Kidney (tissue), 14 donors: Measurements from ENCODE around the gene S100A6. TPM values are rescaled to one million over a fixed set of nuclear protein-coding genes. Genes with fewer than 3 reads are reported as not detected.

ENCODE experiments used
- DNase-seq, 5 donors: peaks; one replicate each; pipeline ENCODE4 v3.0.0-alpha.2; 2013 to 2020
- FAIRE-seq: peaks from 2 replicates; lab custom pipeline; 2012; peaks lifted over from hg19 to GRCh38; lab: Jason Lieb, UNC
- H3K27ac ChIP-seq, 2 donors: one replicate each; pipeline ENCODE4 v1.7.0; 2013; ENCODE audit warnings: low read depth in 2 of 2, low read length in 2 of 2, inconsistent platforms in 1 of 2
- H3K27me3 ChIP-seq: one replicate; pipeline ENCODE4 v1.7.1; 2013; ENCODE audit warnings: low read length, inconsistent platforms; ENCODE audit not compliant: control insufficient read depth, insufficient read depth
- H3K36me3 ChIP-seq, 3 donors: one replicate each; pipeline versions ENCODE4 v1.7.0 to v1.7.1; 2013; ENCODE audit warnings: low read length in 3 of 3, control low read depth in 1 of 3, inconsistent platforms in 1 of 3; ENCODE audit not compliant: insufficient read depth in 3 of 3, control insufficient read depth in 2 of 3
- H3K4me1 ChIP-seq, 3 donors: one replicate each; pipeline versions ENCODE4 v1.7.0 to v1.7.1; 2013; ENCODE audit warnings: low read length in 3 of 3, inconsistent platforms in 1 of 3, low read depth in 1 of 3; ENCODE audit not compliant: control insufficient read depth in 2 of 3, insufficient read depth in 2 of 3
- H3K4me3 ChIP-seq, 3 donors: one replicate each; pipeline versions ENCODE4 v1.7.0 to v1.8.1; 2013; ENCODE audit warnings: low read length in 3 of 3, control low read depth in 1 of 3, inconsistent platforms in 1 of 3
- H3K9ac ChIP-seq, 3 donors: one replicate each; pipeline versions ENCODE4 v1.7.0 to v1.7.1; 2013; ENCODE audit warnings: low read length in 3 of 3, control low read depth in 1 of 3, inconsistent platforms in 1 of 3
- H3K9me3 ChIP-seq, 3 donors: one replicate each; pipeline versions ENCODE4 v1.7.0 to v1.7.1; 2013; ENCODE audit warnings: low read length in 3 of 3, control low read depth in 1 of 3, inconsistent platforms in 1 of 3; ENCODE audit not compliant: control insufficient read depth in 2 of 3, insufficient read depth in 1 of 3
- CTCF ChIP-seq: IDR thresholded peaks from 3 replicates; pipeline ENCODE4 v1.5.1; 2012; ENCODE audit warnings: mild to moderate bottlenecking, moderate library complexity, borderline replicate concordance; ENCODE audit not compliant: insufficient read depth; ENCODE audit errors: extremely low read depth
- intact Hi-C: fragments of 100-400 bp; cut with DNase I; formaldehyde crosslinking; loops from one replicate; pipeline ENCODE4 v1.11.1; 2022
- polyA plus RNA-seq: library from polyadenylated mRNA; stranded (reverse); fragments of 350-450 nt; fragmentation: Illumina TruSeq; extraction: RNeasy Lipid Tissue Mini Kit (QIAGEN cat#74804); gene quantifications from one replicate; pipeline ENCODE4 v1.2.3, GENCODE V29; 2014; ENCODE audit warnings: low read depth, low replicate concordance; ENCODE audit not compliant: insufficient read depth
- total RNA-seq: library from RNA; stranded (reverse); fragmentation: NEBNext Ultra II Directional; extraction: Animal tissue kit (Norgen Biotek cat#: 25700); gene quantifications from one replicate; pipeline ENCODE4 v1.2.1, GENCODE V29; 2021
- donor health status: control.
- donor health status: control.
- donor health status: control.
- donor health status: control.
- donor health status: control.
- donor health status: DM: yes; HTN: yes; CAD: no.
- donor health status: Normal renal cell carcinoma (clear cell type).

S100A6 gene
- total and polyA plus RNA-seq, 2 donors from 2014 or later: 1,542 to 1,580 TPM

- Histone ChIP-seq H3K4me1 (peaks cover 0 to 3% (median 0%) of the 10 kb centered on the region in 3 donors), H3K27ac (no peak overlapping the region), H3K27me3 (no peaks in the 10 kb centered on the region), H3K4me3 (no peak overlapping the region), H3K9me3 (no peaks in the 10 kb centered on the region), H3K36me3 (no peaks in the 10 kb centered on the region), H3K9ac (no peak overlapping the region)
- no peak for TF ChIP-seq CTCF
- FAIRE-seq (no peak), DNase-seq (no peak)
- intact Hi-C loops: loop anchor here (5.0 kb wide), 1 partner anchor 54 kb away; the partner anchor contains the start of gene S100A2
Measured at GRCh38 chr1:153513023-153513422, 22.8 kb downstream of the S100A6 start.

- H3K27me3 ChIP-seq: no peaks in the 10 kb centered on the region
- H3K36me3 ChIP-seq: no peaks in the 10 kb centered on the region
- H3K4me1 ChIP-seq: peaks cover 0 to 5% (median 0%) of the 10 kb centered on the region in 3 donors
- H3K4me3 ChIP-seq: no peak overlapping the region
- TF ChIP-seq CTCF: peak; percentile 92
- H3K27ac ChIP-seq: no peak overlapping the region
- H3K9ac ChIP-seq: no peak overlapping the region
- no peak for FAIRE-seq
- no peaks in the 10 kb centered on the region for H3K9me3 ChIP-seq
- peak; percentile 87 to 92 (median 89) for DNase-seq
- intact Hi-C loops: loop anchor here (5.0 kb wide), 1 partner anchor 56 kb away; the partner anchor contains the start of gene S100A2
Measured at GRCh38 chr1:153510984-153511410, 24.8 kb downstream of the S100A6 start.

- intact Hi-C loops: loop anchor here (5.0 kb wide), 1 partner anchor 57 kb away; the partner anchor contains the start of gene S100A2
- peak; percentile 40 for TF ChIP-seq CTCF
Measured at GRCh38 chr1:153509729-153510354, 25.9 kb downstream of the S100A6 start.

More at GRCh38 chr1:153509729-153510354, 25.9 kb downstream of the S100A6 start:
- Histone ChIP-seq H3K4me3 (no peak overlapping the region), H3K36me3 (no peaks in the 10 kb centered on the region), H3K4me1 (peaks cover 0 to 4% (median 0%) of the 10 kb centered on the region in 3 donors), H3K27ac (no peak overlapping the region), H3K27me3 (no peaks in the 10 kb centered on the region), H3K9ac (no peak overlapping the region), H3K9me3 (no peaks in the 10 kb centered on the region)
- DNase-seq (no peak), FAIRE-seq (no peak)
